OCI-LY1 (cell line): ENCODE results near the gene ANGEL2.

Experiments used
- EZH2 ChIP-seq: fragments of 200-600 bp; sonication (generic), shearing (Covaris generic); IDR thresholded peaks from 2 replicates; pipeline ENCODE4 v1.8.0; 2017; ENCODE audit warnings: borderline replicate concordance, mixed run types, mild to moderate bottlenecking, antibody characterized with exemption, low read length, moderate library complexity, mixed read lengths
- TF ChIP-seq, protein P1 (sequence below): fragments of 200-600 bp; sonication (generic), shearing (Covaris generic); IDR thresholded peaks from 2 replicates; pipeline ENCODE4 v1.5.1; 2017; ENCODE audit warnings: mild to moderate bottlenecking, antibody characterized with exemption, low read length, moderate library complexity, mixed read lengths

DNA sequence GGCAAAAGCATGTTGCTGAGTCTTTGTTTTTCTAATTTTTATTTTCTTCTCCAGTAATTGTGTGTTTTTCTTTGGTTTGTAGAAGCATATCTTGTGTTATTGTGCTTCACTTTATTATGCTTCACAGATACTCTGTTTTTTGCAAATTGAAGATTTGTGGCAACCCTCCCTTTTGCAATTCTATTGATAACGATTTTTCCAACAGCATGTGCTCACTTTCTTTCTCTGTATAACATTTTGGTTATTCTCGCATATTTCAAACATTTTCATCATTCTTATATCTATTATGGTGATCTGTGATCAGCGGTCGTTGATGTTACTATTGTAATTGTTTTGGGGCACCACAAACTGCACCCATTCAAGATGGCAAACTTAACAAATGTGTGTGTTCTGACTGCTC lies 3.8 kb upstream of the ANGEL2 start:
- TF ChIP-seq, protein P1, sequence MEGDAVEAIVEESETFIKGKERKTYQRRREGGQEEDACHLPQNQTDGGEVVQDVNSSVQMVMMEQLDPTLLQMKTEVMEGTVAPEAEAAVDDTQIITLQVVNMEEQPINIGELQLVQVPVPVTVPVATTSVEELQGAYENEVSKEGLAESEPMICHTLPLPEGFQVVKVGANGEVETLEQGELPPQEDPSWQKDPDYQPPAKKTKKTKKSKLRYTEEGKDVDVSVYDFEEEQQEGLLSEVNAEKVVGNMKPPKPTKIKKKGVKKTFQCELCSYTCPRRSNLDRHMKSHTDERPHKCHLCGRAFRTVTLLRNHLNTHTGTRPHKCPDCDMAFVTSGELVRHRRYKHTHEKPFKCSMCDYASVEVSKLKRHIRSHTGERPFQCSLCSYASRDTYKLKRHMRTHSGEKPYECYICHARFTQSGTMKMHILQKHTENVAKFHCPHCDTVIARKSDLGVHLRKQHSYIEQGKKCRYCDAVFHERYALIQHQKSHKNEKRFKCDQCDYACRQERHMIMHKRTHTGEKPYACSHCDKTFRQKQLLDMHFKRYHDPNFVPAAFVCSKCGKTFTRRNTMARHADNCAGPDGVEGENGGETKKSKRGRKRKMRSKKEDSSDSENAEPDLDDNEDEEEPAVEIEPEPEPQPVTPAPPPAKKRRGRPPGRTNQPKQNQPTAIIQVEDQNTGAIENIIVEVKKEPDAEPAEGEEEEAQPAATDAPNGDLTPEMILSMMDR, result no peak
- TF ChIP-seq EZH2, result no peak
